Gastroesophageal sphincter (tissue), 4 donors: Measurements from ENCODE around the gene APOB. TPM values are rescaled to one million over a fixed set of nuclear protein-coding genes. Genes with fewer than 3 reads are reported as not detected.

Source experiments
- ATAC-seq: fragments of 150-250 bp; one replicate; pipeline ENCODE4 v1.9.1; 2016; ENCODE audit warnings: mild to moderate bottlenecking, moderate library complexity
- H3K27ac ChIP-seq, 4 donors: fragments of 200-600 bp; sonication (generic) in 3 of 4; 1 replicate in 3 of 4; 2 replicates in 1 of 4; pipeline ENCODE4 v1.5.1; 2016 to 2019
- H3K27me3 ChIP-seq: fragments of 200-600 bp; sonication (generic); one replicate; pipeline ENCODE4 v1.5.1; 2019
- H3K36me3 ChIP-seq, 2 donors: fragments of 200-600 bp; sonication (generic); one replicate each; pipeline ENCODE4 v1.5.1; 2019; ENCODE audit warnings: control low read depth in 1 of 2
- H3K4me1 ChIP-seq, 3 donors: fragments of 200-600 bp; sonication (generic); 1 replicate in 2 of 3; 2 replicates in 1 of 3; pipeline ENCODE4 v1.5.1; 2016 to 2019; ENCODE audit warnings: control low read depth in 2 of 3
- H3K4me3 ChIP-seq, 2 donors: fragments of 200-600 bp; sonication (generic); one replicate each; pipeline ENCODE4 v1.5.1; 2019; ENCODE audit warnings: mild to moderate bottlenecking in 1 of 2, moderate library complexity in 1 of 2
- H3K9me3 ChIP-seq, 3 donors: fragments of 200-600 bp; sonication (generic); one replicate each; pipeline ENCODE4 v1.5.1; 2017 to 2019; ENCODE audit warnings: control low read depth in 2 of 3
- EP300 ChIP-seq: sonication (generic); formaldehyde crosslinking; IDR thresholded peaks from one replicate; pipeline ENCODE4 v1.6.1; 2017; ENCODE audit warnings: antibody characterized with exemption, mild to moderate bottlenecking
- POLR2A ChIP-seq, 2 donors: fragments of 450-650 bp; IDR thresholded peaks; one replicate each; pipeline ENCODE4 v1.6.1; 2017; ENCODE audit warnings: antibody characterized with exemption in 2 of 2, mild to moderate bottlenecking in 2 of 2, moderate library complexity in 1 of 2
- POLR2AphosphoS5 ChIP-seq: sonication (generic); formaldehyde crosslinking; IDR thresholded peaks from one replicate; pipeline ENCODE4 v1.6.1; 2017; ENCODE audit warnings: antibody characterized with exemption
- WGBS, 2 donors: methylation state at CpG; one replicate each; pipeline ENCODE4 v1.1.5; 2018; ENCODE audit warnings: low coverage in 1 of 2; 5-methylcytosine and 5-hydroxymethylcytosine counted together
- total RNA-seq, 4 donors: library from RNA; depleted of rRNA; stranded (reverse); fragments of >200 nt; gene quantifications; one replicate each; pipeline ENCODE4 v1.1.0, GENCODE V29; 2016
- TF ChIP-seq, protein P1 (sequence below), 4 experiments: fragments of 200-600 bp in 2 of 4; fragments of 450-650 bp in 2 of 4; sonication (generic) in 1 of 4; IDR thresholded peaks; one replicate each; pipeline ENCODE4 v1.5.1; 2017 to 2019; ENCODE audit warnings: antibody characterized with exemption in 4 of 4, mild to moderate bottlenecking in 2 of 4, moderate library complexity in 2 of 4

The APOB gene
- total RNA-seq, 4 donors from 2014 or later = 1.2 to 7.8 (median 2.8) TPM

DNA sequence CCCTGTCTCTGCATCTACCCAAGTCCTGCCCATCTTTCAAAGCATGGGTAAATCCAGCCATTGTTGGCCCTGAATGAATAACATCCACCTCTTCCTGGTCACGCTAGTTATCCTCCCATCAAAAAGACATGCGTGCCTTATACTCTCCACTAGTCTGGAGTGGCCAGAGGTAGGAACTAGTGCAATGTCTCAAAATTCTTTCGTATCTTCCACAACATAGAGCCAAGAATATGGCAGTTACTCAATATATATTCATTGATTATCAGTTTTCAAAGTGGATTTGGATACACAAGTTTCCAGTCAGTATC, 8.9 kb downstream of the APOB start:
- no peak overlapping the region for H3K4me3 ChIP-seq
- TF ChIP-seq POLR2AphosphoS5 = no peak
- TF ChIP-seq POLR2A (IDR thresholded peaks at IDR 0.05) = no peak
- TF ChIP-seq EP300 = no peak
- TF ChIP-seq, protein P1, sequence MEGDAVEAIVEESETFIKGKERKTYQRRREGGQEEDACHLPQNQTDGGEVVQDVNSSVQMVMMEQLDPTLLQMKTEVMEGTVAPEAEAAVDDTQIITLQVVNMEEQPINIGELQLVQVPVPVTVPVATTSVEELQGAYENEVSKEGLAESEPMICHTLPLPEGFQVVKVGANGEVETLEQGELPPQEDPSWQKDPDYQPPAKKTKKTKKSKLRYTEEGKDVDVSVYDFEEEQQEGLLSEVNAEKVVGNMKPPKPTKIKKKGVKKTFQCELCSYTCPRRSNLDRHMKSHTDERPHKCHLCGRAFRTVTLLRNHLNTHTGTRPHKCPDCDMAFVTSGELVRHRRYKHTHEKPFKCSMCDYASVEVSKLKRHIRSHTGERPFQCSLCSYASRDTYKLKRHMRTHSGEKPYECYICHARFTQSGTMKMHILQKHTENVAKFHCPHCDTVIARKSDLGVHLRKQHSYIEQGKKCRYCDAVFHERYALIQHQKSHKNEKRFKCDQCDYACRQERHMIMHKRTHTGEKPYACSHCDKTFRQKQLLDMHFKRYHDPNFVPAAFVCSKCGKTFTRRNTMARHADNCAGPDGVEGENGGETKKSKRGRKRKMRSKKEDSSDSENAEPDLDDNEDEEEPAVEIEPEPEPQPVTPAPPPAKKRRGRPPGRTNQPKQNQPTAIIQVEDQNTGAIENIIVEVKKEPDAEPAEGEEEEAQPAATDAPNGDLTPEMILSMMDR (IDR thresholded peaks at IDR 0.05) = no peak
- no peaks in the 10 kb centered on the region for H3K9me3 ChIP-seq
- no peaks in the 10 kb centered on the region for H3K27me3 ChIP-seq
- H3K27ac ChIP-seq = no peak overlapping the region
- H3K36me3 ChIP-seq = no peaks in the 10 kb centered on the region
- H3K4me1 ChIP-seq = peaks cover 2 to 26% (median 6%) of the 10 kb centered on the region in 3 donors
- no peak for ATAC-seq
- 94 to 96% methylated on average over 3 of the region's 3 CpGs for WGBS, 2 donors

- TF ChIP-seq POLR2A (IDR thresholded peaks at IDR 0.05) (no peak), EP300 (no peak), POLR2AphosphoS5 (no peak)
- TF ChIP-seq, protein P1 (IDR thresholded peaks at IDR 0.05) = no peak
Observed at GRCh38 chr2:21034156-21034971, 9.5 kb downstream of the APOB start.

DNA sequence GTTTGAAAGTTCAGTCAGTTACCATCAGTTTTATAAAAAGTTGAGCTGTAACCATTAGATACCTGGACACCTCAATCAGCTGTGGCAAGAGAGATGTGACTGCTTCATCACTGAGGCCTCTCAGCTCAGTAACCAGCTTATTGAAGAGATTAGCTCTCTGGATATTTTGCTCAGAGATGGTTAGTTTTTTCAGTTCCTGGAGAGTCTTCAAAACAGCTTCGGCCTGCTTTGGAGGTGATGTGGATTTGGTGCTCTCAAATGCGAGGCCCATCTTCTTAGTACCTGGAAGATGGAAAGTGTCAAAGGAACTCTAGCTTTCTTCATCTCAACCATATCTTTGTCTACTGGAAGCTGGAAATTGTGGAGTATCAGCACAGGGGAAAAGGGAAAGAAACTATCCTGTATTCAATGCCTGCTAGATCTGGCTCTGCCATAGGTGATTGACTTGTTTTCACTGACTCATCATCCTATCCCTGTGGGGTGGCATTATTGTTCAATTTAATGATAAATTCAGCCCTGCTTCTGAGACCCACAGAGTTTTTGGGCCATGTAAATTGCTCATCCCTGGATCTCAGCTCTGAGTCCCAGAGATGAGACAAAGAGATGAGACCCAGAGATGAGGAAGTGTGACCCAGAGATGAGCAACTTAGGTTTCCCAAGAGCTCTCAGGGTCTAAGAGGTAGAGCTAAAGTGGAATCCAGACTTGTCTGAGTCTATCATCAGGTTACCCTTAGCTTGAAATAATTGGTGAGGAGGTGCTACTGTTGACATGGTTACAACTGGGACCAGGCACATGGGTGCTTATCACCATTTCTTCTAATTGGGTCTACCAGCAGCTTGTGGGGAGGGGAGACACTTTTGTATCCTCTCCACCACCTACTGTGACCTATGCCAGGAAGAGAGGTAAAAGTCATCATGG, 10.4 kb downstream of the APOB start:
- no peaks in the 10 kb centered on the region for H3K36me3 ChIP-seq
- WGBS, 2 donors = 80% methylated on average over 2 of the region's 2 CpGs; no CpG with 5 or more reads in 1 of the 2 donors
- H3K27ac ChIP-seq = no peak overlapping the region
- no peaks in the 10 kb centered on the region for H3K27me3 ChIP-seq
- H3K9me3 ChIP-seq = no peaks in the 10 kb centered on the region
- peaks cover 0 to 15% (median 6%) of the 10 kb centered on the region in 3 donors for H3K4me1 ChIP-seq
- TF ChIP-seq EP300 = no peak
- no peak for TF ChIP-seq POLR2A (IDR thresholded peaks at IDR 0.05)
- TF ChIP-seq POLR2AphosphoS5 = no peak
- TF ChIP-seq, protein P1 (IDR thresholded peaks at IDR 0.05) = no peak
- H3K4me3 ChIP-seq = no peak overlapping the region
- no peak for ATAC-seq

More at GRCh38 chr2:21034156-21034971, 9.5 kb downstream of the APOB start:
- WGBS, 2 donors = 63 to 76% methylated on average over 3 of the region's 4 CpGs
- Histone ChIP-seq H3K36me3 (no peaks in the 10 kb centered on the region), H3K9me3 (no peaks in the 10 kb centered on the region), H3K27ac (no peak overlapping the region), H3K27me3 (no peaks in the 10 kb centered on the region), H3K4me3 (no peak overlapping the region), H3K4me1 (peaks cover 2 to 20% (median 6%) of the 10 kb centered on the region in 3 donors)
- no peak for ATAC-seq

- no peak for ATAC-seq
- Histone ChIP-seq H3K9me3 (no peaks in the 10 kb centered on the region), H3K4me1 (peaks cover 0 to 5% (median 0%) of the 10 kb centered on the region in 3 donors), H3K27ac (no peak overlapping the region), H3K4me3 (no peak overlapping the region), H3K36me3 (no peaks in the 10 kb centered on the region), H3K27me3 (no peaks in the 10 kb centered on the region)
- 88 to 93% methylated on average over 5 to 12 of the region's 14 CpGs for WGBS, 2 donors
- TF ChIP-seq, protein P1 (IDR thresholded peaks at IDR 0.05) = no peak
- TF ChIP-seq POLR2AphosphoS5 (no peak), EP300 (no peak), POLR2A (IDR thresholded peaks at IDR 0.05) (no peak)
Observed at GRCh38 chr2:21032338-21033236, 11.3 kb downstream of the APOB start.
